HG03565 (cell line): ENCODE measurements around the gene MALSU1.

Source experiments
- ATAC-seq: cut with Tn5 transposase; IDR thresholded peaks from one replicate; pipeline ENCODE4 v1.9.1; 2021; ENCODE audit warnings: mild to moderate bottlenecking, moderate library complexity; ENCODE audit not compliant: unreplicated experiment

The MALSU1 gene

GRCh38 chr7:23357190-23358093, 58.3 kb downstream of the MALSU1 start:
- peak; percentile 43 for ATAC-seq

- no peak for ATAC-seq
These were observed 59.1 kb downstream of the MALSU1 start for GRCh38 chr7:23358152-23358674.
